ENCODE data around the gene ABCC4.
"Not testable (repeated sequence)": the region's sequence is repeated elsewhere in the genome, so short reads cannot be mapped to it uniquely, and the experiment has no call there.

ABCC4 gene

DNA sequence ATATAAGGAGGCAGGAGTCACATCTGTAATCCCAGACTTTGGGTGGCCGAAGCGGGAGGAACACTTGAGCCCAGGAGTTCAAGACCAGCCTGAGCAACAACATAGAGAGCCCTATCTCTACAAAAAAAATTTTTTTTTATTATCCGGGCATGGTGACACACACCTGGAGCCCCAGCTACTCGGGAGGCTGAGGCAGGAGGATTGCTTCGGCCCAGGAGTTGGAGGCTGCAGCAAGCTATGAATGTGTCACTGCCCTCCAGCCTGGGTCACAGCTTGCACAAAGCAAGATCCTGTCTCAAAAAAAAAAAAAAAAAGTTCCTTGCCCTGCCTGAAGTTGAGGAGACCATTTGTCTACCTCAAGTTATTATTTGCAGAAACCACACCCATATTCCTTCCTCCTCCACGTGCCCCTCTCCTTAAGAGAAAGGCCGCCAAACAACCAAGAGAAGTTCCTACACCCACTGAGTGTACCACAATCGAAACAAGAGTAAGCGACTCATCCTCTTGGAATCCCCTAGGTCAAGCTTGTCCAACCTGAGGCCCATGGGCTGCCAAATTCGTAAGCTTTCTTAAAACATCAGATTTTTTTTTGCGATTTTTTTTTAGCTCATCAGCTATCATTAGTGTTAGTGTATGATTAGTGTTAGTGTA lies 2.2 kb downstream of the ABCC4 start:
- in situ Hi-C loops (cut with HindIII; ENCODE audit: low sequenced_read_pairs) = no loop called here

GRCh38 chr13:95298169-95298965 lies 2.9 kb downstream of the ABCC4 start:
- in situ Hi-C loops (cut with HindIII; ENCODE audit: low sequenced_read_pairs) = no loop called here

DNA sequence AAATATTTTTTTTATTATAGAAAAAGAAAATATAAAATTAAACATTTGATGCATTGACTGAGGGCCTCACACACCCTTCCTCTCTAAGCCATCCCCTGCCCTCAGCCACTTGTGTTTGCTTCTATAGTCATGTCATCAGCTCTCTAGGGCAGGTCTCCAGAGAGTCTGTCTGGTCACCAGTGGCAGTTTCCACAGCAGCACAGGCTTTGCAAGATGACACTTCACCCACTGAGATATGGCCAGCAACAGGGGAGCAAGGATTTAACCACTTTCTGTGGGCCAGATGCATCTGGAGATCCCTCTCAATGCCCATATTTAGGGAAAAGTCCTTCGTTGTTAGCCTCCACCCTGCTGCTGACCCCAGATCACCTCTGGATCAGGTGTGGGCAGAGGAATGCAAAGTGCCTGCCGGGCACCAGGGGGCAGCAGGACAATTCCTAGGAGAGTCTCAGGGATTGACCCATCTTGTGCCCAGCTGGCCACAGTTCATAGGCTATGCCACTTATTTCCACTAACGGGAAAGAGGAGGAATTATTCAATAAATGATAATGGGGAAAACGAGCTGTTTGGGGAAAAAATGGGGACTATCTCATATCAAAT lies 4.8 kb downstream of the ABCC4 start:
- in situ Hi-C loops (cut with HindIII; ENCODE audit: low sequenced_read_pairs) = no loop called here

DNA sequence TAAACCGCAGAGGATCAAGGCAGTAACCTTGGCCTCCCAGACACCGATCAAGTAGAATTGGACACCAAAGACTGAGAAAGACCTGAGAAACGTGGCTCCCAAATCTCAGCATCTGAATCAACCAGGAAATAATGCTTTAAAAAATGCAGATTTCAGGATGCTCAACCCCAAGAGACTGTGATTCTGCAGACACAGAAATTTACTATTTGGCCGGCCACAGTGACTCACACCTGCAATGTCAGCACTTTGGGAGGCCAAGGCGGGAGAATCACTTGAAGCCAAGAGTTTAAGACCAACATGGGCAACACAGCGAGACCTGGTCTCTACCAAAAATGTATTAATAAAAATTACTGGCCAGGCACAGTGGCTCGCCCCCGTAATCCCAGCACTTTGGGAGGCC lies 6.2 kb downstream of the ABCC4 start:
- in situ Hi-C loops (cut with HindIII; ENCODE audit: low sequenced_read_pairs) = no loop called here

GRCh38 chr13:95292622-95293021 lies 8.6 kb downstream of the ABCC4 start:
- in situ Hi-C loops (cut with HindIII; ENCODE audit: low sequenced_read_pairs) = no loop called here

- in situ Hi-C loops (cut with HindIII; ENCODE audit: low sequenced_read_pairs) = not testable (repeated sequence)
These were observed 11.3 kb downstream of the ABCC4 start for GRCh38 chr13:95289901-95290300.

- in situ Hi-C loops (cut with HindIII; ENCODE audit: low sequenced_read_pairs) = no loop called here
These were observed 12.2 kb downstream of the ABCC4 start for GRCh38 chr13:95289020-95289444.

DNA sequence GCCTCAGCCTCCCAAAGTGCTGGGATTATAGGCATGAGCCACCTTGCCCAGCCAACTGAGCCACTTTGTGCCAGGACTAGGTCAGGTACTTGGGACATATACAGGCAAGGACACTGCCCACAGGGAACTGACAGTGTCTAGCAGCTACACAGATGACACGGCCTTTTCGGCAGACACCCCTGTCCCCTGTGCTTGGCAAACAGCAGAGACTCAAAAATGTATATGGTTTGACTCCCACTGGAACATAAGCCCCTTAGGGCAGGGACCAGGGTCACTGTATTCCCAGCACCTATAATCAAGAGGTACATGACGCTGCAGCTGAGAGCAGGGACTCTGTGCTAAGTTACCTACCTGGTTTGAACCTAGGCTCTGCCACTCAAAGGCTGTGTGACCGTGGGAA lies 16.8 kb downstream of the ABCC4 start:
- in situ Hi-C loops (cut with HindIII; ENCODE audit: low sequenced_read_pairs) = no loop called here

- in situ Hi-C loops (cut with HindIII; ENCODE audit: low sequenced_read_pairs) = no loop called here
These were observed 22.2 kb downstream of the ABCC4 start for GRCh38 chr13:95279016-95279415.

DNA sequence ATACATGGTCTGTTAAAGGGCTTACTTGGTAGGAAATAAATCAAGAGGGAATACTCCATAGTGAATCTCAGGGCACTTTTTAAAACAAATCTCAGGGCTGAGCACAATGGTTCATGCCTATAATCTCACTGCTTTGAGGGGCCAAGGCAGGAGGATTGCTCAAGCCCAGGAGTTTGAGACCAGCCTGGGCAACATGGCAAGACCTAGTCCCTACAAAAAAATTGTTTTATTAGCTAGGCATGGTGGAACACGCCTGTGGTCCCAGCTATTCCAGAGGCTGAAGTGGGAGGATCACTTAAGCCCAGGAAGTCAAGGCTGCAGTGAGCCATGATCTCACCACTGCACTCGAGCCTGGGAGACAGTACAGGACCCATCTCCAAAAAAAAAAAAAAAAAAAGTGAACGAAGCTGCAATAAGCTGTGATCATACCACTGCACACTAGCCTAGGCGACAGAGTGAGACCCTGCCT lies 25.2 kb downstream of the ABCC4 start:
- in situ Hi-C loops (cut with HindIII; ENCODE audit: low sequenced_read_pairs) = no loop called here

DNA sequence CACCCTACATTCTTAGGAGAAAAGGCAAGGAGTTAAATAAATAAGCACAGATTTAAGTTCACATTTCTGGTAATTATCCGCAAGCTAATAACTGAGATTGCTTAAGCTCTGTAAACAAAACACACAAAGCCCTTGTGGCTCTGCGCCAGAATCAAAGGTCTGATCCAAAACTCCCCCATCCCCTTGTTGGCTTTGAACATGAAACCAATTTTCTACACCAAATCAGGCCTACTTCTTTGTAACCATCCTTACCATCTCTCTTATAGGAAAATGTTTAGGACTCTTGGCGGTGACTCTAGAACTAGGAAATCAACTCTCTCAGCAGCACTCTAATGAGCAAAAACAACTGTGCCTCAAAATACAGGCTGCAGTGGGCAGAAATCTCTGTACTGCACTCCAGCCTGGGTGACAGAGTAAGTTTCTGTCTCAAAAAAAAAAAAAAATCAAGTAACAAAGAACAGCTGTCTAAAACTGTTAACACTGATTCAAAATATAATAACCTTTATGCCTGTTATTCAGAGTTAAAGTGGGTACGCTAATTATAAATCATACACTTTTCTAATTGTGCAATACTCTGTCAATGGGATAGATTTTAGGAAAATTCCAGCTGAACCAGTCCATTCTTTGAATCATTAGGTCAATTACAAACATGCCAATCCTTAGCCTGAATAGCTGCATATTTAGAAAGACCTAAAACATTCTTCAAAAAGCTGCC lies 25.8 kb downstream of the ABCC4 start:
- in situ Hi-C loops (cut with HindIII; ENCODE audit: low sequenced_read_pairs) = no loop called here

DNA sequence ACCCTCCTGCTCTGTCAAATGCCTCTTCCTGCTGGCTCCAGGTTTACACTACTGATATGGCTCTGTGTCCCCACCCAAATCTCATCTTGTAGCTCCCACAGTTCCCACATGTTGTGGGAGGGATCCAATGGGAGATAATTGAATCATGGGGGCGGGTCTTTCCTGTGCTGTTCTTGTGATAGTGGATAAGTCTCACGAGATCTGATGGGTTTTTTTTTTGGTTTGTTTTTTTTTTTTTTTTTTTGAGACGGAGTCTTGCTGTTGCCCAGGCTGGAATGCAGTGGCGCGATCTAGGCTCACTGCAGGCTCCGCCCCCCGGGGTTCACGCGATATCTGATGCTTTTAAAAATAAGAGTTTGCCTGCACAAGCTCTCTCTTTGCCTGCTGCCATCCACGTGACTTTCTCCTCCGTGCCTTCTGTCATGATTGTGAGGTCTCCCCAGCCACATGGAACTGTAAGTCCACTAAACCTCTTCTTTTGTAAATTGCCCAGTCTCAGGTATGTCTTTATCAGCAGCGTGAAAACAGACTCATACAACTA lies 27.6 kb downstream of the ABCC4 start:
- in situ Hi-C loops (cut with HindIII; ENCODE audit: low sequenced_read_pairs) = not testable (repeated sequence)

- in situ Hi-C loops (cut with HindIII; ENCODE audit: low sequenced_read_pairs) = not testable (repeated sequence)
These were observed 29.2 kb downstream of the ABCC4 start for GRCh38 chr13:95272076-95272475.

GRCh38 chr13:95269756-95270155 lies 31.5 kb downstream of the ABCC4 start:
- in situ Hi-C loops (cut with HindIII; ENCODE audit: low sequenced_read_pairs) = no loop called here

GRCh38 chr13:95268343-95269065 lies 32.7 kb downstream of the ABCC4 start:
- in situ Hi-C loops (cut with HindIII; ENCODE audit: low sequenced_read_pairs) = not testable (repeated sequence)

GRCh38 chr13:95267662-95268342 lies 33.4 kb downstream of the ABCC4 start:
- in situ Hi-C loops (cut with HindIII; ENCODE audit: low sequenced_read_pairs) = no loop called here

- in situ Hi-C loops (cut with HindIII; ENCODE audit: low sequenced_read_pairs) = no loop called here
These were observed 37.0 kb downstream of the ABCC4 start for GRCh38 chr13:95264225-95264624.

- in situ Hi-C loops (cut with HindIII; ENCODE audit: low sequenced_read_pairs) = no loop called here
These were observed 38.3 kb downstream of the ABCC4 start for GRCh38 chr13:95262837-95263384.

- in situ Hi-C loops (cut with HindIII; ENCODE audit: low sequenced_read_pairs) = no loop called here
These were observed 39.3 kb downstream of the ABCC4 start for GRCh38 chr13:95261956-95262355.
